Upper lobe of left lung (tissue), 4 donors: ENCODE data around the gene GMDS.

Source experiments
- CTCF ChIP-seq, 6 experiments: fragments of 450-650 bp in 4 of 6; fragments of 200-600 bp in 2 of 6; sonication (generic) in 2 of 6; IDR thresholded peaks; one replicate each; pipeline ENCODE4 v1.5.1; 2016 to 2019; ENCODE audit warnings: antibody characterized with exemption in 6 of 6
- POLR2A ChIP-seq, 4 donors: fragments of 450-650 bp; IDR thresholded peaks; one replicate each; pipeline ENCODE4 v1.5.1; 2016 to 2017; ENCODE audit warnings: antibody characterized with exemption in 4 of 4, mild to moderate bottlenecking in 2 of 4

- no peak for TF ChIP-seq POLR2A (IDR thresholded peaks at IDR 0.05)
- TF ChIP-seq CTCF (IDR thresholded peaks at IDR 0.05) = no peak
Observed at GRCh38 chr6:1971612-1972011, 273.8 kb downstream of the GMDS start.
